Tibial nerve (tissue), 4 donors: Measurements from ENCODE around the gene IGFBPL1.

ENCODE experiments used
- CTCF ChIP-seq, 5 experiments: fragments of 200-600 bp in 3 of 5; fragments of 450-650 bp in 2 of 5; sonication (generic) in 3 of 5; IDR thresholded peaks; one replicate each; pipeline ENCODE4 v1.5.1; 2016 to 2019; ENCODE audit warnings: antibody characterized with exemption in 5 of 5, mild to moderate bottlenecking in 3 of 5, moderate library complexity in 2 of 5
- EP300 ChIP-seq, 2 donors: sonication (generic); formaldehyde crosslinking; IDR thresholded peaks; one replicate each; pipeline ENCODE4 v1.6.1; 2017; ENCODE audit warnings: antibody characterized with exemption in 2 of 2, mild to moderate bottlenecking in 1 of 2
- POLR2A ChIP-seq, 2 donors: fragments of 450-650 bp; IDR thresholded peaks; one replicate each; pipeline ENCODE4 v1.6.1; 2017; ENCODE audit warnings: antibody characterized with exemption in 2 of 2, mild to moderate bottlenecking in 2 of 2, moderate library complexity in 2 of 2

- TF ChIP-seq POLR2A (IDR thresholded peaks at IDR 0.05) (no peak), CTCF (IDR thresholded peaks at IDR 0.05) (no peak), EP300 (IDR thresholded peaks at IDR 0.05) (no peak)
Measured at GRCh38 chr9:38422555-38423260, 1.5 kb downstream of the IGFBPL1 start.
